WI38 (cell line): ENCODE results near the gene STAC3.

Source experiments
- H3K4me3 ChIP-seq: 2 replicates; pipeline ENCODE4 v1.5.1; 2011; ENCODE audit warnings: low read depth, mild to moderate bottlenecking, control low read depth, low read length
- TF ChIP-seq, protein P1 (sequence below): IDR thresholded peaks from 2 replicates; pipeline ENCODE4 v1.5.1; 2012; ENCODE audit warnings: low read depth, mild to moderate bottlenecking, control low read depth, low read length

STAC3 gene

DNA sequence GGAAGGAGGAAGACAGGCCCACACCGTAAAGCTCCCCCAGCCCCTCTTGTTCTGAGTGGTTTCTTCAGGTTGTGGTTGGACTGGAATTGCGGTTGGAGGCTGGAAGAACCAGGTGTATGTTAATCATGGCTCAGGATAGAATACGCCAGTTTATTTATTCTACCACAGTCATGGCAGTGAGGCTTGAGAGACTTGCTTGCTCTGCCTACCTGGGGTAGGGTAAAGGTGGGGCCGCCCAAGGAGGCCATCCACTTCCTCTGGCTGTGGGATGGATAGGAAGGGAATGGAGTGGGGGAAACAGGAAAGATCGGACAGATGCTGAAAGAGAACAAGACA, 13.4 kb downstream of the STAC3 start:
- H3K4me3 ChIP-seq: no peak overlapping the region
- TF ChIP-seq, protein P1, sequence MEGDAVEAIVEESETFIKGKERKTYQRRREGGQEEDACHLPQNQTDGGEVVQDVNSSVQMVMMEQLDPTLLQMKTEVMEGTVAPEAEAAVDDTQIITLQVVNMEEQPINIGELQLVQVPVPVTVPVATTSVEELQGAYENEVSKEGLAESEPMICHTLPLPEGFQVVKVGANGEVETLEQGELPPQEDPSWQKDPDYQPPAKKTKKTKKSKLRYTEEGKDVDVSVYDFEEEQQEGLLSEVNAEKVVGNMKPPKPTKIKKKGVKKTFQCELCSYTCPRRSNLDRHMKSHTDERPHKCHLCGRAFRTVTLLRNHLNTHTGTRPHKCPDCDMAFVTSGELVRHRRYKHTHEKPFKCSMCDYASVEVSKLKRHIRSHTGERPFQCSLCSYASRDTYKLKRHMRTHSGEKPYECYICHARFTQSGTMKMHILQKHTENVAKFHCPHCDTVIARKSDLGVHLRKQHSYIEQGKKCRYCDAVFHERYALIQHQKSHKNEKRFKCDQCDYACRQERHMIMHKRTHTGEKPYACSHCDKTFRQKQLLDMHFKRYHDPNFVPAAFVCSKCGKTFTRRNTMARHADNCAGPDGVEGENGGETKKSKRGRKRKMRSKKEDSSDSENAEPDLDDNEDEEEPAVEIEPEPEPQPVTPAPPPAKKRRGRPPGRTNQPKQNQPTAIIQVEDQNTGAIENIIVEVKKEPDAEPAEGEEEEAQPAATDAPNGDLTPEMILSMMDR: no peak

DNA sequence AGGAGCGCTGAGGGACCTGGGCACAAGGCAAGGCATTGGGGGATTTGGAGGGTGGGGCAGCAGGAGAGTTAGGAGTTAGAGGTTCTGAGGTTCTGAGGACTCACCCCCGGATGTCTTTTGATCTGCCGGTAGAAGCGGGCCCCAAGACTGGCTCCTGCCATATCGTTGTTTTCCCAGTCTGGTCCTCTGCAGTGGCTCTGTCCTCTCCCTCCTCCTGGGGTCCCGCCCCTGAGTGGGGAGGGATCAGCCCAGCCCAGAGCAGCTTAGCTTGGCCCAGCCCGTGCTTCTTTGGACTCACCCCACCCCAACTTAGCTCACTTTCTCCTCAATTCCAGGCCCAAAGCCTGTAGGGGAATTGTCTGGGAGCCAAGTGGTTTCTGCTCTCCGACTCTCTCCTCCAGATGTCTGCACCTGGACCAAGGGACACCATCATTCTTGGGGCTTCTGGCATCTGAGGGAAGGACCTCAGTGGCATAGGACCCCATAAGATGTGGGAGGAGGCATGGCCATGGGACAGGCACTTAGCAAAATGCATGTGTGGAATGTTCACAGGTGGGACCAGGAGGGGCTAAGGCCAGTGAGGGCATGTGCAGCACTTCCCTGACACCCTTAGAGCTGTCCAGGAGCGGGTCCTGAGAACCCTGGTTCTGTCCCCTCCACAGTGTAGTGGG, 13.9 kb downstream of the STAC3 start:
- no peak overlapping the region for H3K4me3 ChIP-seq
- TF ChIP-seq, protein P1: no peak

DNA sequence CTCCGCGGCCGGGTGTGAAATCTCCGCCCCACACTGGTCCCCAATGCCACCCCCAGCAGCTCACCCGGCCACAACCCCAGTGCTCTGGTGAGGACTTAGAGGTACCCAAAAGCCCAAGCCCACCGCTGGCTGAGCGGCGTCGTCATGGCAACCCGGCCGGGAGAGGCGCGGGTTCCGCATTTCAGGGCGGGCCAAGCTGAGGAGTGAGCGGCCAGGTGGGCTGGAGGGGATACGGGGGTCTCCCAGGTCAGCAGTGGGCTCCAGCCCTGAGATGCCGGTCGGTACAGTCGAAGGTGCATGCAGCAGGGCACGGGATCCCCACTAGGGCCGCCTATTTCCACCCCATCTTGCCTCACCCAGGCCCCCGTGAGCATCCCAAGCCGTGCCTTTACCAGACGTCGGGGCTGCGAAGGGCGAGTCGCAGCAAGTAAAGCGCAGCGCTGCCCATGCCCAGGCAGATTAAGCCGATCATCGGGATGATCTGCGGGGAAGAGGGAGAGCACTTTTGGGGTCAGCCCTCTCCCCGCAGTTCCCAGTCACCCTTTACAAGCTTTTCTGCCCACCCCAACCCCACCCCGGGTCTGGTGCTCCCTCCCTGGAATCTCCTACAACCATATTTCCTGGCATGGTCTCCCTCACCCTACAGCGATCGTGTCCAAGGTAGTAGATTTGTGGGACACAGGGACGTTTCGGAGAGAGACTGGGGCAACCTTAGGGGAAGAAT, 14.6 kb downstream of the STAC3 start:
- TF ChIP-seq, protein P1: no peak
- no peak overlapping the region for H3K4me3 ChIP-seq

GRCh38 chr12:57235728-57236131, 15.3 kb downstream of the STAC3 start:
- TF ChIP-seq, protein P1: no peak
- H3K4me3 ChIP-seq: no peak overlapping the region

DNA sequence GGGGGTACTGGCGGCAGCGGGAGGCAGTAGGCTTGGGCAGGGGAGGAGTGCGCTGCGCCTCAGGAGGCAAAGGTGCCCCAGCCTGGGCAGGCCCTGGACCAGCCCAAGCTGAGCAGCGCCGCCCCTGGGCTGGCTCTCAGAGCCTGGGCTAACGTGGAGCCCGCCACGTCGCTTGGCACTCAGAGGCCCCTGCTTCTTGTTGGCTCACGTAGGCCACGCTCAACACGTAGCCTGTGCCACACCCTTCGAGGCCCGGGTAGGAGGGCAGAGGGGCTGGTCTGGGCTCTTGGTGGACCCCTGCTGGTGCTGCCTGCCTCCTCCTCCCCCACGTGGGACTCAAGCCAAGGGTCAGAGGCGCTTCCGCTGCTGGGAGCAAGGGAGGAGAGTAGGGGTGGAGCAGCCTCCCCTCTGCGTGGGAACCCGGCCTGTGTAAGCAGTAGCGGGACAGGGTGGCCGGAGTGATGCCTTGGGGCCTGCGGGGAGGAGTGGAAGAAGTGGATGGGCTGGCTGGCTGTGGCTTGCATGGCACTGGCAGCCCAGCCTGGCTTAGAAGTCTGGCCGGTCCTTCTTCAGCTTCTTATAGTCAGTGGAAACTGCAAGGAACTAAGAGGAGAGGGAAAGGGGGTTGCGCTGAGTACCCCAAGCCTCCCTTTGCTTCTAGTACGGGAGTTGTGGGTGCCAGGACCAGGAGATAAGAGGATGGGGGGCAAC, 15.8 kb downstream of the STAC3 start:
- no peak overlapping the region for H3K4me3 ChIP-seq
- TF ChIP-seq, protein P1: no peak

GRCh38 chr12:57234571-57235016, 16.4 kb downstream of the STAC3 start:
- TF ChIP-seq, protein P1: no peak
- no peak overlapping the region for H3K4me3 ChIP-seq

DNA sequence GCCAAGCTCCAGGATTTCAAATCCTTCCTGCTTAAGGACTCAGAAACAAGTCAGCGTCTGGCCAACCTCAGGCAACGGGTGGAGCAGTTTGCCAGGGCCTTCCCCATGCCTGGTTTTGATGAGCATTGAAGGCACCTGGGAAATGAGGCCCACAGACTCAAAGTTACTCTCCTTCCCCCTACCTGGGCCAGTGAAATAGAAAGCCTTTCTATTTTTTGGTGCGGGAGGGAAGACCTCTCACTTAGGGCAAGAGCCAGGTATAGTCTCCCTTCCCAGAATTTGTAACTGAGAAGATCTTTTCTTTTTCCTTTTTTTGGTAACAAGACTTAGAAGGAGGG, 16.8 kb downstream of the STAC3 start:
- H3K4me3 ChIP-seq: no peak overlapping the region
- TF ChIP-seq, protein P1: no peak
